Measurements from ENCODE around the gene ZNHIT1. TPM values are rescaled to one million over a fixed set of nuclear protein-coding genes. Genes with fewer than 3 reads are reported as not detected.

The ZNHIT1 gene
- total and polyA plus RNA-seq, 2 of the 8 experiments (the other 6 are each of a cell fraction or from before 2014, with no cell fraction given) = 38.2 to 61.7 TPM

DNA sequence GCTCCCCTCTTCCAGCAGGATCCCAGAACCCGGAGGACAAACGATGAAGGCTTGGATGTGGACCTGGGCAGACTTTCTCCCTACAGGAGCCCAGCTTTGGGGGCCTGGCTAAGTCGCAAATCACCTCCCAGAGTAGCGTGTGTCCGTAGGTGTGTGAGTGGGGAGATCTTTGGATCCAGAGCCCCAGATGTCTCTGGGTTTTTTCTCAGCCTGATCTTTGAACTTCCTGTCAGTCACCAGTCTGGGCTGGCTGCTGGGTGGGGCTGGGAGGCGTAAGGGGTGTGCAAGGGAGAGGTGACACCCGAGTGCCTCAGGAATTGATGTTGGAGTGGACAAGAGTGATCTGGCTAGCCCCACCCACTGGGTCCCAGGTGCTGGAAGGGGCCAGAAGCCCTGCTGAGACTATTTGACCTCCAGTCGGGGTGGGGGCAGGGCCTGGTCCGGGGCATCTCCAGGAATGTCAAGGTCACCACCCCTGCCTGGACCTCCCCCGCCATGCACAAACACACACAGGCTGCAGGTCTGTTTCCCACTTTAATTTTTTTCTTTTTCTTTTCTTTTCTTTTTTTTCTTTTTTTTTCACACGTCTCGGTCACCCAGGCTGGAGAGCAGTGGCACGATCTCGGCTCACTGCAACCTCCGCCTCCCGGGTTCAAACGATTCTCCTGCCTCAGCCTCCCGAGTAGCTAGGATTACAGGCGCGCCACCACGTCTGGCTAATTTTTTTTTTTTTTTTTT, 16.9 kb upstream of the ZNHIT1 start, which contains the start of gene MOGAT3:
Gene MOGAT3 (minus strand): TSS at position 175 of the 738 bp plus-strand sequence. CDS start 182 bp downstream, outside the sequence.
- Histone ChIP-seq H2AFZ (ENCODE audit: low read length) (peak within 1 kb of the TSS; percentile 86; the same call in 1 of the 2 replicates), H2BK12ac (ENCODE audit: low read depth, low read length) (peak within 1 kb of the TSS; percentile 96; the same call in 1 of the 2 replicates), H4K20me1 (replicated peaks in 1 of 2; ENCODE audit: control insufficient read depth in 1 of 2, insufficient read depth in 2 of 2, low read length in 2 of 2) (no peaks in the 10 kb centered on the region), H3K27ac (ENCODE audit: low read depth, low read length) (no peak within 1 kb of the TSS), H3K36me3 (ENCODE audit: control insufficient read depth in 2 of 4, insufficient read depth in 4 of 4, low read length in 3 of 4) (no peaks in the 10 kb centered on the region), H3K23ac (ENCODE audit: insufficient read length) (no peak within 1 kb of the TSS), H2BK15ac (ENCODE audit: low read length) (peak within 1 kb of the TSS; percentile 61; the same call in 1 of the 2 replicates), H3K9me3 (ENCODE audit: insufficient read depth in 2 of 2, low read depth in 1 of 2, low read length in 1 of 2) (no peaks in the 10 kb centered on the region), H3K23me2 (ENCODE audit: low read depth, low read length) (peaks cover 8% of the 10 kb centered on the region; the same call in 1 of the 2 replicates), H4K8ac (ENCODE audit: extremely low read depth, insufficient read depth, low read length) (peak within 1 kb of the TSS; percentile 75; the same call in 1 of the 2 replicates), H4K5ac (ENCODE audit: insufficient read length, low read depth, low read length) (no peak within 1 kb of the TSS), H3K56ac (replicated peaks; ENCODE audit: insufficient read length, low read depth, low read length) (peak within 1 kb of the TSS; percentile 16), H2BK5ac (ENCODE audit: low read depth, low read length) (peak within 1 kb of the TSS; percentile 52; the same call in 1 of the 2 replicates), H3K14ac (ENCODE audit: insufficient read length) (no peak within 1 kb of the TSS), H3K4ac (replicated peaks; ENCODE audit: insufficient read length, low read depth, low read length) (no peak within 1 kb of the TSS), H3K18ac (ENCODE audit: extremely low read depth, low read length) (peak within 1 kb of the TSS; percentile 97), H3K9ac (replicated peaks in 1 of 4; ENCODE audit: extremely low read depth in 1 of 4, low read depth in 3 of 4, low read length in 3 of 4) (peak within 1 kb of the TSS in 2 of 4 experiments; percentile 25 to 38; a peak in 2 of 7 replicates), H2AK5ac (ENCODE audit: low read depth, low read length) (no peak within 1 kb of the TSS), H3K79me2 (ENCODE audit: control insufficient read depth in 1 of 2, insufficient read depth in 2 of 2, low read length in 2 of 2) (no peaks in the 10 kb centered on the region), H4K91ac (replicated peaks; ENCODE audit: insufficient read length, low read length) (peak within 1 kb of the TSS; percentile 99), H2BK120ac (replicated peaks; ENCODE audit: low read depth, low read length) (peak within 1 kb of the TSS; percentile 90), H2BK20ac (ENCODE audit: low read length) (peak within 1 kb of the TSS; percentile 80; the same call in 1 of the 2 replicates), H3K27me3 (replicated peaks in 1 of 4; ENCODE audit: control insufficient read depth in 3 of 4, extremely low read depth in 1 of 4, insufficient read depth in 3 of 4, low read length in 3 of 4) (peaks cover 0 to 16% (median 9%) of the 10 kb centered on the region in 4 experiments; a peak in 5 of 7 replicates), H3K4me3 (ENCODE audit: extremely low read depth in 1 of 4, insufficient read depth in 2 of 4, low read depth in 3 of 4, low read length in 4 of 4) (peak within 1 kb of the TSS; percentile 37 to 60 (median 47)), H3K4me2 (ENCODE audit: insufficient read depth in 1 of 2, low read depth in 2 of 2, low read length in 2 of 2) (peak within 1 kb of the TSS; percentile 59 to 67), H3K79me1 (ENCODE audit: low read depth, low read length) (no peaks in the 10 kb centered on the region), H3K4me1 (replicated peaks in 1 of 4; ENCODE audit: control insufficient read depth in 3 of 4, insufficient read depth in 4 of 4, low read length in 3 of 4) (peaks cover 5 to 20% (median 13%) of the 10 kb centered on the region in 4 experiments)
- WGBS, 2 experiments (ENCODE audit: extremely low coverage in 1 of 2, insufficient coverage in 1 of 2, insufficient read length in 1 of 2, insufficient replicate concordance in 2 of 2, low coverage in 1 of 2, low lambda C conversion rate in 2 of 2, missing lambda C conversion rate in 1 of 2) = 55% methylated on average over 18 of the region's 21 CpGs; no CpG with 5 or more reads in 1 of the 2 experiments
- FAIRE-seq = no peak
- no peak for TF ChIP-seq CBX8 (IDR thresholded peaks at IDR 0.05; ENCODE audit: borderline replicate concordance, low read depth, low read length)
- peak; percentile 74 for TF ChIP-seq TEAD4 (IDR thresholded peaks at IDR 0.05; ENCODE audit: low read depth, low read length)
- TF ChIP-seq EZH2 (IDR thresholded peaks at IDR 0.05; ENCODE audit: low read depth, low read length, severe bottlenecking) = peak; percentile 35
- TF ChIP-seq BACH1 (IDR thresholded peaks at IDR 0.05; ENCODE audit: low read length) = no peak
- TF ChIP-seq TCF12 (IDR thresholded peaks at IDR 0.05; ENCODE audit: low read depth, low read length) = peak; percentile 78; the same call in 1 of the 2 replicates
- peak; percentile 40; the same call in 1 of the 2 replicates for TF ChIP-seq CHD2 (IDR thresholded peaks at IDR 0.05; ENCODE audit: low read length)
- no peak for TF ChIP-seq PHF8 (conservative IDR thresholded peaks at IDR 0.05; ENCODE audit: low read depth, low read length)
- TF ChIP-seq CTBP2 (IDR thresholded peaks at IDR 0.05; ENCODE audit: borderline replicate concordance, insufficient read depth, insufficient read length, low read length) = peak; percentile 45
- TF ChIP-seq RBBP5 (IDR thresholded peaks at IDR 0.05; ENCODE audit: borderline replicate concordance, low read depth, low read length) = peak; percentile 35; the same call in 1 of the 2 replicates
- TF ChIP-seq SP1 (IDR thresholded peaks at IDR 0.05; ENCODE audit: low read depth, low read length) = peak; percentile 56; the same call in 1 of the 2 replicates
- ChIA-PET CTCF (ENCODE audit: partially characterized antibody) (interaction anchor here (1.0 to 12.3 kb wide), 11 partner anchors 9 to 142 kb away, joined by 3 to 168 read pairs (median 5); partner anchors contain the start of genes PLOD3 and ZNHIT1), POLR2A (ENCODE audit: partially characterized antibody) (interaction anchor here (0.6 to 4.5 kb wide), 18 partner anchors 9 to 324 kb away, joined by 3 to 17 read pairs (median 4); partner anchors contain the start of genes NAT16, PLOD3, TRIM56 and ZNHIT1)
- DNase-seq (ENCODE audit: low read depth in 1 of 2, low spot score in 2 of 2) = no peak
